ENCODE results near the gene ALKBH3. TPM values are rescaled to one million over a fixed set of nuclear protein-coding genes. Genes with fewer than 3 reads are reported as not detected.

The ALKBH3 gene
- total RNA-seq, 1 donor from 2014 or later = 18.1 TPM

- Histone ChIP-seq H3K4me3 (no peak overlapping the region), H3K27me3 (ENCODE audit: low read depth) (no peaks in the 10 kb centered on the region), H3K36me3 (peaks cover 82% of the 10 kb centered on the region), H3K27ac (replicated peaks) (no peak overlapping the region), H3K9me3 (replicated peaks) (no peaks in the 10 kb centered on the region), H3K4me1 (no peaks in the 10 kb centered on the region)
- no peak for DNase-seq
- TF ChIP-seq, protein P1, sequence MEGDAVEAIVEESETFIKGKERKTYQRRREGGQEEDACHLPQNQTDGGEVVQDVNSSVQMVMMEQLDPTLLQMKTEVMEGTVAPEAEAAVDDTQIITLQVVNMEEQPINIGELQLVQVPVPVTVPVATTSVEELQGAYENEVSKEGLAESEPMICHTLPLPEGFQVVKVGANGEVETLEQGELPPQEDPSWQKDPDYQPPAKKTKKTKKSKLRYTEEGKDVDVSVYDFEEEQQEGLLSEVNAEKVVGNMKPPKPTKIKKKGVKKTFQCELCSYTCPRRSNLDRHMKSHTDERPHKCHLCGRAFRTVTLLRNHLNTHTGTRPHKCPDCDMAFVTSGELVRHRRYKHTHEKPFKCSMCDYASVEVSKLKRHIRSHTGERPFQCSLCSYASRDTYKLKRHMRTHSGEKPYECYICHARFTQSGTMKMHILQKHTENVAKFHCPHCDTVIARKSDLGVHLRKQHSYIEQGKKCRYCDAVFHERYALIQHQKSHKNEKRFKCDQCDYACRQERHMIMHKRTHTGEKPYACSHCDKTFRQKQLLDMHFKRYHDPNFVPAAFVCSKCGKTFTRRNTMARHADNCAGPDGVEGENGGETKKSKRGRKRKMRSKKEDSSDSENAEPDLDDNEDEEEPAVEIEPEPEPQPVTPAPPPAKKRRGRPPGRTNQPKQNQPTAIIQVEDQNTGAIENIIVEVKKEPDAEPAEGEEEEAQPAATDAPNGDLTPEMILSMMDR (IDR thresholded peaks at IDR 0.05; ENCODE audit: borderline replicate concordance) = no peak
- intact Hi-C loops (cut with micrococcal nuclease) = no loop called here
Measured at GRCh38 chr11:43899094-43899493, 18.5 kb downstream of the ALKBH3 start.

- DNase-seq = no peak
- Histone ChIP-seq H3K27ac (replicated peaks) (no peak overlapping the region), H3K36me3 (peaks cover 64% of the 10 kb centered on the region), H3K27me3 (ENCODE audit: low read depth) (no peaks in the 10 kb centered on the region), H3K9me3 (replicated peaks) (no peaks in the 10 kb centered on the region), H3K4me3 (no peak overlapping the region), H3K4me1 (peaks cover 22% of the 10 kb centered on the region)
- TF ChIP-seq, protein P1 (IDR thresholded peaks at IDR 0.05; ENCODE audit: borderline replicate concordance) = no peak
- intact Hi-C loops (cut with micrococcal nuclease) = no loop called here
Measured at GRCh38 chr11:43901551-43901950, 20.9 kb downstream of the ALKBH3 start.

GRCh38 chr11:43903078-43903477 lies 22.4 kb downstream of the ALKBH3 start:
- no peak for DNase-seq
- Histone ChIP-seq H3K27me3 (ENCODE audit: low read depth) (no peaks in the 10 kb centered on the region), H3K36me3 (peaks cover 50% of the 10 kb centered on the region), H3K4me3 (no peak overlapping the region), H3K9me3 (replicated peaks) (no peaks in the 10 kb centered on the region), H3K27ac (replicated peaks) (no peak overlapping the region), H3K4me1 (peaks cover 35% of the 10 kb centered on the region)
- TF ChIP-seq, protein P1 (IDR thresholded peaks at IDR 0.05; ENCODE audit: borderline replicate concordance) = no peak
- intact Hi-C loops (cut with micrococcal nuclease) = no loop called here

DNA sequence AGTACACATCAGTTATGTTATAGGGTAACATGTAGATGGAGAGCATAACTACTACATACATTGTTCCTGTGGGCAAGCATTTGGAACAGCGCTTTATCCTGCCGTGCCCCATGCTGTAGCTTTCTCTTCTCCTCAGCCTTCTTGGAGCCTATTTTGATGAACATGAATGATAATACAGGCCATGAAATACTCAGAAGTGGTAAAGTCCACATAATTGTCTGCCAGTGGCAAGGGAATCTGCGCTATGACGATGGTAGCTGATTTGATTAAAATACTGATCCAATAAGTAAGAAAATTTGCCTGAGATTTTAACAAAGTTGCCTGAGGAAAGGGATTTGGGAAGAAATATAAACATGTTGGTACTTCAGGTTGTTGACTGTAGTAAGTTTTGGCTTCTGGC lies 23.3 kb downstream of the ALKBH3 start:
- intact Hi-C loops (cut with micrococcal nuclease) = no loop called here
- no peaks in the 10 kb centered on the region for H3K9me3 ChIP-seq (replicated peaks)
- no peak overlapping the region for H3K27ac ChIP-seq (replicated peaks)
- H3K4me3 ChIP-seq = no peak overlapping the region
- TF ChIP-seq, protein P1 (IDR thresholded peaks at IDR 0.05; ENCODE audit: borderline replicate concordance) = no peak
- peaks cover 47% of the 10 kb centered on the region for H3K36me3 ChIP-seq
- H3K27me3 ChIP-seq (ENCODE audit: low read depth) = no peaks in the 10 kb centered on the region
- DNase-seq = no peak
- H3K4me1 ChIP-seq = peaks cover 41% of the 10 kb centered on the region

GRCh38 chr11:43904742-43905535 lies 24.3 kb downstream of the ALKBH3 start:
- H3K4me1 ChIP-seq = peaks cover 41% of the 10 kb centered on the region
- H3K4me3 ChIP-seq = no peak overlapping the region
- H3K36me3 ChIP-seq = peaks cover 44% of the 10 kb centered on the region
- peak overlapping the region; percentile 74 for H3K27ac ChIP-seq (replicated peaks)
- no peaks in the 10 kb centered on the region for H3K9me3 ChIP-seq (replicated peaks)
- DNase-seq = no peak
- no peaks in the 10 kb centered on the region for H3K27me3 ChIP-seq (ENCODE audit: low read depth)
- TF ChIP-seq, protein P1 (IDR thresholded peaks at IDR 0.05; ENCODE audit: borderline replicate concordance) = no peak
- intact Hi-C loops (cut with micrococcal nuclease) = no loop called here

Measured in left ventricle myocardium inferior (tissue), 1 donor.